ENCODE data around the gene GULP1. TPM values are rescaled to one million over a fixed set of nuclear protein-coding genes. Genes with fewer than 3 reads are reported as not detected.

Gene GULP1
- total RNA-seq, 2 donors from 2014 or later, result 15.3 to 26.5 TPM

- H3K9ac ChIP-seq (ENCODE audit: extremely low read depth, low read length, poor library complexity, severe bottlenecking), result no peak overlapping the region
- H3K4me1 ChIP-seq (ENCODE audit: control insufficient read depth, insufficient read depth, low read length), result peaks cover 10% of the 10 kb centered on the region
- peaks cover 5% of the 10 kb centered on the region for H3K9me3 ChIP-seq (ENCODE audit: control insufficient read depth, low read length)
- Mint-ChIP-seq H3K27me3 (ENCODE audit: insufficient read depth) (peaks cover 14% of the 10 kb centered on the region), H3K9me3 (peaks cover 7% of the 10 kb centered on the region), H3K36me3 (ENCODE audit: low read depth) (no peaks in the 10 kb centered on the region), H3K4me3 (no peak overlapping the region), H3K4me1 (peaks cover 18% of the 10 kb centered on the region), H3K27ac (peak overlapping the region; percentile 88)
- no peaks in the 10 kb centered on the region for H3K27me3 ChIP-seq (ENCODE audit: control insufficient read depth, insufficient read depth, low read length, poor library complexity, severe bottlenecking)
- H3K36me3 ChIP-seq (ENCODE audit: control insufficient read depth, insufficient read depth, low read length), result no peaks in the 10 kb centered on the region
- TF ChIP-seq CTCF (conservative IDR thresholded peaks at IDR 0.05), result no peak
- peak overlapping the region; percentile 91 for H3K27ac ChIP-seq (ENCODE audit: low read depth, low read length)
- WGBS, 2 experiments (ENCODE audit: insufficient coverage in 1 of 2, insufficient read length in 1 of 2), result 23 to 29% methylated on average over 1 to 2 of the region's 2 CpGs
- peak; percentile 82 for DNase-seq
- H3K4me3 ChIP-seq (ENCODE audit: low read length), result no peak overlapping the region
Measured at GRCh38 chr2:188303363-188304031, 11.8 kb downstream of the GULP1 start.

- Mint-ChIP-seq H3K4me1 (peaks cover 18% of the 10 kb centered on the region), H3K36me3 (ENCODE audit: low read depth) (no peaks in the 10 kb centered on the region), H3K4me3 (no peak overlapping the region), H3K27ac (no peak overlapping the region), H3K27me3 (ENCODE audit: insufficient read depth) (peaks cover 3% of the 10 kb centered on the region), H3K9me3 (no peaks in the 10 kb centered on the region)
- WGBS, 2 experiments (ENCODE audit: insufficient coverage in 1 of 2, insufficient read length in 1 of 2), result 93% methylated on average over 1 of the region's 1 CpG; no CpG with 5 or more reads in 1 of the 2 experiments
- Histone ChIP-seq H3K27ac (ENCODE audit: low read depth, low read length) (no peak overlapping the region), H3K36me3 (ENCODE audit: control insufficient read depth, insufficient read depth, low read length) (no peaks in the 10 kb centered on the region), H3K4me1 (ENCODE audit: control insufficient read depth, insufficient read depth, low read length) (peaks cover 10% of the 10 kb centered on the region), H3K9me3 (ENCODE audit: control insufficient read depth, low read length) (no peaks in the 10 kb centered on the region), H3K9ac (ENCODE audit: extremely low read depth, low read length, poor library complexity, severe bottlenecking) (no peak overlapping the region), H3K4me3 (ENCODE audit: low read length) (no peak overlapping the region), H3K27me3 (ENCODE audit: control insufficient read depth, insufficient read depth, low read length, poor library complexity, severe bottlenecking) (no peaks in the 10 kb centered on the region)
- no peak for DNase-seq
- TF ChIP-seq CTCF (conservative IDR thresholded peaks at IDR 0.05), result no peak
Measured at GRCh38 chr2:188305271-188305670, 13.6 kb downstream of the GULP1 start.

GRCh38 chr2:188306271-188306670, 14.6 kb downstream of the GULP1 start:
- no peaks in the 10 kb centered on the region for H3K27me3 Mint-ChIP-seq (ENCODE audit: insufficient read depth)
- H3K27ac Mint-ChIP-seq, result no peak overlapping the region
- DNase-seq, result no peak
- H3K4me1 Mint-ChIP-seq, result peaks cover 18% of the 10 kb centered on the region
- Histone ChIP-seq H3K4me1 (ENCODE audit: control insufficient read depth, insufficient read depth, low read length) (peaks cover 10% of the 10 kb centered on the region), H3K27me3 (ENCODE audit: control insufficient read depth, insufficient read depth, low read length, poor library complexity, severe bottlenecking) (no peaks in the 10 kb centered on the region), H3K9ac (ENCODE audit: extremely low read depth, low read length, poor library complexity, severe bottlenecking) (no peak overlapping the region), H3K36me3 (ENCODE audit: control insufficient read depth, insufficient read depth, low read length) (no peaks in the 10 kb centered on the region), H3K9me3 (ENCODE audit: control insufficient read depth, low read length) (no peaks in the 10 kb centered on the region), H3K27ac (ENCODE audit: low read depth, low read length) (no peak overlapping the region), H3K4me3 (ENCODE audit: low read length) (no peak overlapping the region)
- peaks cover under 1% of the 10 kb centered on the region for H3K9me3 Mint-ChIP-seq
- no peak overlapping the region for H3K4me3 Mint-ChIP-seq
- 43 to 51% methylated on average over 1 of the region's 1 CpG for WGBS, 2 experiments (ENCODE audit: insufficient coverage in 1 of 2, insufficient read length in 1 of 2)
- no peak for TF ChIP-seq CTCF (conservative IDR thresholded peaks at IDR 0.05)
- no peaks in the 10 kb centered on the region for H3K36me3 Mint-ChIP-seq (ENCODE audit: low read depth)

Data from endodermal cell (in vitro differentiated cells).